Vagina (tissue), 2 donors: Measurements from ENCODE around the gene ELP5.

ENCODE experiments used
- POLR2A ChIP-seq, 2 donors: fragments of 450-650 bp; IDR thresholded peaks; one replicate each; pipeline ENCODE4 v1.6.1; 2017; ENCODE audit warnings: antibody characterized with exemption in 2 of 2, mild to moderate bottlenecking in 2 of 2, moderate library complexity in 2 of 2
- POLR2AphosphoS5 ChIP-seq, 2 donors: sonication (generic); formaldehyde crosslinking; IDR thresholded peaks; one replicate each; pipeline ENCODE4 v1.9.0; 2017; ENCODE audit warnings: antibody characterized with exemption in 2 of 2, mild to moderate bottlenecking in 2 of 2, low read depth in 1 of 2; ENCODE audit not compliant: insufficient read depth in 1 of 2
- TF ChIP-seq, protein P1 (sequence below), 3 experiments: fragments of 450-650 bp in 2 of 3; fragments of 200-600 bp in 1 of 3; sonication (generic) in 1 of 3; IDR thresholded peaks; one replicate each; pipeline ENCODE4 v1.5.1; 2017 to 2019; ENCODE audit warnings: antibody characterized with exemption in 3 of 3, mild to moderate bottlenecking in 2 of 3, moderate library complexity in 2 of 3

DNA sequence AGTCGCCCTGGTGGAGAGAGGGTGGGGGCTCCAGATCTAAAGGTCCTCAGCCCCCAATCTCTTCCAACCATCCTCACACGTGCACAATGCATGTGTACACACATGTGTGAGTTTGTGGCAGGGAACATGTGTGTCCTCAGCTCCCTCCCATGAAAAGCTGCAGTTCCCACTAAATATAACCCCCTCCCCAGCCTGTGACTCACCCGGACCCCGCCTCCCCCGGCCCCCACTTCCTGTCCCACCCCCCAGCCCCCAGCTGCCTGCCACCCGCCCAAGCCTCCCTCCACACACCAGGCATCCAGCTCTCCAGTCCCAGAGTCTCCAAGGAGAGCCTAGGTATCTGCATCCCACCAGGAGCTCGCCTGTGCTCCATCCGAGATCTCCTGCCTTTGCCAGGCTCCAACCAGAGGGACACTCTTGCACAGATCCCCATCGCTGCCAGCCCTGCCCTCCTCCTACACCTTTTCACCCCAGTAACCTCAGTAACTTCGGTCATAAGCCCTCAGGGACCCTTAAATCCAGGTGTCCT lies 36.3 kb upstream of the ELP5 start:
- TF ChIP-seq, protein P1, sequence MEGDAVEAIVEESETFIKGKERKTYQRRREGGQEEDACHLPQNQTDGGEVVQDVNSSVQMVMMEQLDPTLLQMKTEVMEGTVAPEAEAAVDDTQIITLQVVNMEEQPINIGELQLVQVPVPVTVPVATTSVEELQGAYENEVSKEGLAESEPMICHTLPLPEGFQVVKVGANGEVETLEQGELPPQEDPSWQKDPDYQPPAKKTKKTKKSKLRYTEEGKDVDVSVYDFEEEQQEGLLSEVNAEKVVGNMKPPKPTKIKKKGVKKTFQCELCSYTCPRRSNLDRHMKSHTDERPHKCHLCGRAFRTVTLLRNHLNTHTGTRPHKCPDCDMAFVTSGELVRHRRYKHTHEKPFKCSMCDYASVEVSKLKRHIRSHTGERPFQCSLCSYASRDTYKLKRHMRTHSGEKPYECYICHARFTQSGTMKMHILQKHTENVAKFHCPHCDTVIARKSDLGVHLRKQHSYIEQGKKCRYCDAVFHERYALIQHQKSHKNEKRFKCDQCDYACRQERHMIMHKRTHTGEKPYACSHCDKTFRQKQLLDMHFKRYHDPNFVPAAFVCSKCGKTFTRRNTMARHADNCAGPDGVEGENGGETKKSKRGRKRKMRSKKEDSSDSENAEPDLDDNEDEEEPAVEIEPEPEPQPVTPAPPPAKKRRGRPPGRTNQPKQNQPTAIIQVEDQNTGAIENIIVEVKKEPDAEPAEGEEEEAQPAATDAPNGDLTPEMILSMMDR (IDR thresholded peaks at IDR 0.05): no peak
- TF ChIP-seq POLR2A (IDR thresholded peaks at IDR 0.05) (no peak), POLR2AphosphoS5 (IDR thresholded peaks at IDR 0.05; ENCODE audit: insufficient read depth in 1 of 2, low read depth in 1 of 2) (no peak)
